Psoas muscle (tissue), 8 donors: ENCODE measurements around the gene RPTOR. TPM values are rescaled to one million over a fixed set of nuclear protein-coding genes. Genes with fewer than 3 reads are reported as not detected.

Experiments used
- ATAC-seq, 4 donors: fragments of 200-7000 bp; cut with Tn5 transposase; one replicate each; pipeline ENCODE4 v1.9.1; 2020; ENCODE audit warnings: moderate library complexity in 3 of 4, mild to moderate bottlenecking in 2 of 4
- DNase-seq, 2 donors: peaks; one replicate each; pipeline ENCODE4 v3.0.0-alpha.2; 2020
- H3K27ac ChIP-seq: fragments of 200-600 bp; one replicate; pipeline ENCODE4 v1.8.0; 2022
- H3K27me3 ChIP-seq, 3 donors: fragments of 200-600 bp in 1 of 3; one replicate each; pipeline versions ENCODE4 v1.6.1 to v1.8.0; 2013 to 2022; ENCODE audit warnings: low read length in 2 of 3, mild to moderate bottlenecking in 2 of 3, moderate library complexity in 1 of 3; ENCODE audit not compliant: insufficient read depth in 3 of 3
- H3K36me3 ChIP-seq, 2 donors: fragments of 200-600 bp in 1 of 2; one replicate each; pipeline versions ENCODE4 v1.6.1 to v1.8.0; 2013 to 2022; ENCODE audit warnings: low read depth in 1 of 2, mild to moderate bottlenecking in 1 of 2, moderate library complexity in 1 of 2; ENCODE audit not compliant: insufficient read depth in 1 of 2
- H3K4me1 ChIP-seq: fragments of 200-600 bp; one replicate; pipeline ENCODE4 v1.8.0; 2022
- H3K4me3 ChIP-seq: fragments of 200-600 bp; one replicate; pipeline ENCODE4 v1.8.0; 2022; ENCODE audit warnings: mild to moderate bottlenecking
- H3K9me3 ChIP-seq: fragments of 200-600 bp; one replicate; pipeline ENCODE4 v1.8.0; 2022
- WGBS, 3 donors: extraction: QIAGEN DNeasy Blood & Tissue Kit; methylation state at CpG; one replicate each; pipeline versions ENCODE4 v1.1.6 to v1.1.7; 2013; 5-methylcytosine and 5-hydroxymethylcytosine counted together
- intact Hi-C, 2 donors: fragments of 100-400 bp; cut with DNase I; formaldehyde crosslinking; loops; one replicate each; pipeline versions ENCODE4 v1.11.0 to v1.14.2; 2022
- polyA plus RNA-seq, 3 donors: library from polyadenylated mRNA; stranded (reverse); fragments of 200-250 nt; gene quantifications; one replicate each; pipeline ENCODE4 v1.2.3, GENCODE V29; 2013
- total RNA-seq, 4 donors: library from RNA; stranded (reverse); fragmentation: NEBNext Ultra II Directional in 2 of 4; extraction: Animal tissue kit (Norgen Biotek cat#: 25700) in 2 of 4; gene quantifications; one replicate each; pipeline versions ENCODE4 v1.2.1 to v1.2.4, GENCODE V29; 2021 to 2023
- TF ChIP-seq, protein P1 (sequence below): fragments of 200-600 bp; IDR thresholded peaks from one replicate; pipeline ENCODE4 v1.8.0; 2022; ENCODE audit warnings: antibody characterized with exemption
- donor health status: healthy with polysubstance abuse.
- donor health status: DM: no; HTN: no; CAD: no; lungs with moderate emphysema.
- donor health status: Bipolar disorder and iron deficiency.
- donor health status: healthy.
- donor health status: DM: yes; HTN: yes; CAD: no.
- donor health status: DM: no; HTN: no; CAD: no.
- donor health status: DM: no; HTN: no; CAD: no.
- donor health status: DM: yes; HTN: yes; CAD: no.

The RPTOR gene
- total and polyA plus RNA-seq, 7 donors = 13.6 to 82.2 (median 32.5) TPM

DNA sequence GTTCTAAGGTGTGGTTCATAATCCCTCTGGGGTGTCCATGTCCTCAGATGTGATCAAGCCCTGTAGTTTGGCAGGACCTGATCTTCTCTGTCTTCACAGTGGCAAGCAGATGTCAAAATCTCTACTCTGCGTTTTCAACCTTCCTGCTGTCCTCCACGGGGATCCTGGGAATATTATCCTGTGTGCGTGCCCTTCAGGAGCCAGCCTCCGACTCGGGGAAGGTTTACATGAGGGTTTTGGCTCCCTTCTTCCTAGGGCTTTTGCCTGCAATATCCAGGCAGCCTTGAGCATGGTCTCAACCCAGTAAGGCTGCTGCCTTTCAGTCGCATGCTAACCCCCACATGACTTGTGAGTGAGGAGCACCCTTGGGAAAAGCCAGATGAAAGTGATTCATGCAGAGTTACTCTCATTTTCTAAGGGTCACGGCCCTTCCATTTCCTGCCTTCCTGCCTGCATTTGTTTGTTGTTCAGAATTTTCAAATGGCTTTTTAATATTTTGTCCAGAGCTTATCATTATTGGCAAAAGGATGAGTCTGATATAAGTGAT lies 244.8 kb downstream of the RPTOR start:
- intact Hi-C loops = no loop called here
- TF ChIP-seq, protein P1, sequence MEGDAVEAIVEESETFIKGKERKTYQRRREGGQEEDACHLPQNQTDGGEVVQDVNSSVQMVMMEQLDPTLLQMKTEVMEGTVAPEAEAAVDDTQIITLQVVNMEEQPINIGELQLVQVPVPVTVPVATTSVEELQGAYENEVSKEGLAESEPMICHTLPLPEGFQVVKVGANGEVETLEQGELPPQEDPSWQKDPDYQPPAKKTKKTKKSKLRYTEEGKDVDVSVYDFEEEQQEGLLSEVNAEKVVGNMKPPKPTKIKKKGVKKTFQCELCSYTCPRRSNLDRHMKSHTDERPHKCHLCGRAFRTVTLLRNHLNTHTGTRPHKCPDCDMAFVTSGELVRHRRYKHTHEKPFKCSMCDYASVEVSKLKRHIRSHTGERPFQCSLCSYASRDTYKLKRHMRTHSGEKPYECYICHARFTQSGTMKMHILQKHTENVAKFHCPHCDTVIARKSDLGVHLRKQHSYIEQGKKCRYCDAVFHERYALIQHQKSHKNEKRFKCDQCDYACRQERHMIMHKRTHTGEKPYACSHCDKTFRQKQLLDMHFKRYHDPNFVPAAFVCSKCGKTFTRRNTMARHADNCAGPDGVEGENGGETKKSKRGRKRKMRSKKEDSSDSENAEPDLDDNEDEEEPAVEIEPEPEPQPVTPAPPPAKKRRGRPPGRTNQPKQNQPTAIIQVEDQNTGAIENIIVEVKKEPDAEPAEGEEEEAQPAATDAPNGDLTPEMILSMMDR = no peak
- no peaks in the 10 kb centered on the region for H3K27me3 ChIP-seq
- H3K4me1 ChIP-seq = peaks cover 61% of the 10 kb centered on the region
- no peaks in the 10 kb centered on the region for H3K9me3 ChIP-seq
- WGBS, 3 donors = 21 to 36% (median 21%) methylated on average over 7 of the region's 7 CpGs
- peak overlapping the region; percentile 76 for H3K27ac ChIP-seq
- ATAC-seq = peak in 3 of 4 donors; percentile 41 to 55 (median 43)
- DNase-seq = no peak
- H3K36me3 ChIP-seq = no peaks in the 10 kb centered on the region
- H3K4me3 ChIP-seq = no peak overlapping the region

DNA sequence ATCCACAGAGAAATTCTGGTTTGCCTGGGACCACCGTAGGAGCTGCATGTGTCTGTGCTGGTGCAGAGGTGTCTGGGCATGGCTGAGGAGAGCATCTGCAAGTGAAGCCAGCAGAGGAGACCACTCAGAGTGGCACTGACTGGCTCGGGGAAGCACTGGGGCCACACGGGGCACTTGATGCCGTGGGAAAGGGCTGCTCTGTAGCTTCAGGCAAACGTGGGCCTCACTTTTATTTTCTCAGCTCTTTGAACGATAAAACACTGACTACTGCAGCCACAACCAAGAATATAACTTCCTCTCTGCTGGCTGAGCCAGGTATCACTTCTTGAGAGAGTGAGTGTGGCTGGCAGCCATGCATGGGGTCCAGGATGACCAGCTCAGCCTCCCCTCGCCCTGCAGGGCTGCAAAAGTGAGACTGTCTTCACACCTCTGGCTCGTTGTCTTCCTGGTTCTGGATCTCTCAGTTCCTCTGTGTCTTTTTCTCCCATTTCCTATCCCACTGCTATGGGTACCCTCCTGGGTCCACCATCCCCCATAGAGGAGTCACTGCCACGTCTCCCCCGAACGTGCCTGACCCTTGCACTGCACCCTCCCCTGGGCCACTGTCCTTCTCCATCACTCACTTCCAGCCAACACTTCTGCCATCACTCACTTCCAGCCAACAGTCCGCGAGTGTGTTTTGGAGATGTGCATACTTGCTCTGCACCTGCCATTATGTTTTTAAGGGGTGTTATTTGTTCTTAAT lies 245.6 kb downstream of the RPTOR start:
- TF ChIP-seq, protein P1 = no peak
- DNase-seq (no peak), ATAC-seq (no peak)
- no peaks in the 10 kb centered on the region for H3K36me3 ChIP-seq
- no peaks in the 10 kb centered on the region for H3K9me3 ChIP-seq
- peak overlapping the region; percentile 76 for H3K27ac ChIP-seq
- no peak overlapping the region for H3K4me3 ChIP-seq
- WGBS, 3 donors = 73 to 81% (median 77%) methylated on average over 13 of the region's 13 CpGs
- H3K4me1 ChIP-seq = peaks cover 60% of the 10 kb centered on the region
- intact Hi-C loops = loop anchor here in 1 of 2 donors (5.0 kb wide), 2 partner anchors 38 to 42 kb away; no protein-coding TSS in a partner anchor
- no peaks in the 10 kb centered on the region for H3K27me3 ChIP-seq

DNA sequence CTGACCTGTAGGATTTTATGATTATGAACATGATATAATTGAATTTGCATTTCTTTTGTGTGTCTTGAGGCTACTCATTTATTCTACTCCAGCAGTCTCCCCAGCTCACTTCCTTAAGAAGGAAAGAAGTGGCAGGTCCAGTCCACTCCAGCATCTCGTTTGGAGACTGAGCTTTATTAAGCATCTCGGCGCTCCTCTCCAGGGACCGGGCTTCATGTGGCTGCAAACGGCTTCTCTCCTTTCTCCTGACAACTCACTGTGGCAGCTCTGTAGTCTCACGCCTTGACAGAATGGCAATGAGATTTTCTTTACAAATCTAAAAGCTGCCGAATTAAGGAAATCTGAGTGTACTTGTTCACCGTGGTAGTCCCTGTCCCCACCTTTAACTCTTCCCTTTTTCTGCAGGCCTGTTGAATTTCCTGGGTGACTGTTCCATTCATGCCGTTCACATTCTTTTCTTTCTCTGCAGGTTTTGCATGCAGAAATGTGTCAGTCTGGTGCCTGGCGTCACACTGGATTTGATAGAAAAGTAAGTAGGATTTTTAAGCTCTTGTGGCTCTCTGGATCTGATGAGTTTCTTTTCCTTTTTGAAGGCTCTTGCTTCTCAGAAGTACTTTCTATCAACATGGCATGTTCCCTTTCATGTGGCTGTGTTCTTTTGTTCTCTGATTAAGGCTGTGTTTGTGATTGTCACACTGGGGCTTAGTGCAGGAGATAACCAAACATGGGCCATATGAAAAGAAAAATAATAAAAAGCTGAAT lies 246.5 kb downstream of the RPTOR start:
- intact Hi-C loops = loop anchor here in 1 of 2 donors (5.0 kb wide), 2 partner anchors 39 to 41 kb away; no protein-coding TSS in a partner anchor
- no peak for DNase-seq
- ATAC-seq = no peak
- H3K4me3 ChIP-seq = peak overlapping the region; percentile 27
- TF ChIP-seq, protein P1 = no peak
- H3K9me3 ChIP-seq = no peaks in the 10 kb centered on the region
- no peaks in the 10 kb centered on the region for H3K36me3 ChIP-seq
- peaks cover 58% of the 10 kb centered on the region for H3K4me1 ChIP-seq
- H3K27me3 ChIP-seq = no peaks in the 10 kb centered on the region
- WGBS, 3 donors = 77 to 83% (median 81%) methylated on average over 10 of the region's 10 CpGs
- H3K27ac ChIP-seq = peak overlapping the region; percentile 62

DNA sequence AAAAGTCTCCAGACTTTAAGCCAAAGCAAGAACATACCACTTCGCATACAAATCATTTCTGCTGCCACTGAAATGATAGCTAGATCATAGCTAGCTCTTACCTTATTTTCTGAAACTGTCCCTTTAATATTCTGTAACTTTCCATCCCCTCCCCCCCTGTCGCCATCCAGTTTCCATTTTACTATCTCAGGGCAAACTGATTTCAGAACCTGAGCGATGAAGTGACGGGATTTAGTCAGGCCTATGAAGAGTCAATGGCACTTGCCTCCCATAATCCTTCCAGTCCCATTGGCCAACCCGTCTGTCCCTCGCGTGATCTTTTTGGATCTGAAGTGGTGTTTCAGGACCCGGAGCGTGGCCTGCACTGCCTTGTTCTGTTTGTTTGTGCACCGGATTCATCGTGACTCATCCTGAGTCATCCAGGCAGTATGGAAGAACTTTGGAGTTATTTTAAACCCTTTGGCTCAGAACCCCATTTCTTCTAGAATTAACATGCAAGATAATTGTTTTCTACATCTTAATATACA lies 247.2 kb downstream of the RPTOR start:
- H3K4me1 ChIP-seq = peaks cover 58% of the 10 kb centered on the region
- intact Hi-C loops = loop anchor here in 1 of 2 donors (5.0 kb wide), 2 partner anchors 40 kb away; no protein-coding TSS in a partner anchor

More for the DNA sequence above, 247.2 kb downstream of the RPTOR start:
- Histone ChIP-seq H3K27ac (peak overlapping the region; percentile 62), H3K4me3 (peak overlapping the region; percentile 27), H3K9me3 (no peaks in the 10 kb centered on the region), H3K36me3 (no peaks in the 10 kb centered on the region), H3K27me3 (no peaks in the 10 kb centered on the region)
- peak; percentile 59 to 80 (median 74) for ATAC-seq
- TF ChIP-seq, protein P1 = no peak
- peak; percentile 81 to 88 for DNase-seq
- WGBS, 3 donors = 47 to 58% (median 47%) methylated on average over 11 of the region's 11 CpGs
